ENCODE data around the gene TULP3.

DNA sequence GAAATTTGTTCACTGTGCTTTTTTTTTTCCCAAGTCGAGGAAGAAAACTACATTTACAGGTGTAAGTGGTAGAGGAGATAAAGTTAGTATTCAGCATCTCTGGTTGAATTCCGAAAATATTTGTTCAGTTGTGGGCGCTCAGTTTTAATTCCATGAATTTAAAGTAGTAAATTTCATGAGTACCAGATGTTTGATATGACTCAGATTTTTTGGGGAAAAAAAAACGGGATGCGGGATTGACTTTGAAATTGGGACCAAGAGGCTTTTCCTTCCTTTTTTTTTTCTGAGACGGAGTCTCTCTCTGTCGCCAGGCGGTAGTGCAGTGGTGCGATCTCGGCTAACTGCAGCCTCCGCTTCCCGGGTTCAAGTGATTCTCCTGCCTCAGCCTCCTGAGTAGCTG, 1.6 kb downstream of the TULP3 start:
- TF ChIP-seq, protein P1, sequence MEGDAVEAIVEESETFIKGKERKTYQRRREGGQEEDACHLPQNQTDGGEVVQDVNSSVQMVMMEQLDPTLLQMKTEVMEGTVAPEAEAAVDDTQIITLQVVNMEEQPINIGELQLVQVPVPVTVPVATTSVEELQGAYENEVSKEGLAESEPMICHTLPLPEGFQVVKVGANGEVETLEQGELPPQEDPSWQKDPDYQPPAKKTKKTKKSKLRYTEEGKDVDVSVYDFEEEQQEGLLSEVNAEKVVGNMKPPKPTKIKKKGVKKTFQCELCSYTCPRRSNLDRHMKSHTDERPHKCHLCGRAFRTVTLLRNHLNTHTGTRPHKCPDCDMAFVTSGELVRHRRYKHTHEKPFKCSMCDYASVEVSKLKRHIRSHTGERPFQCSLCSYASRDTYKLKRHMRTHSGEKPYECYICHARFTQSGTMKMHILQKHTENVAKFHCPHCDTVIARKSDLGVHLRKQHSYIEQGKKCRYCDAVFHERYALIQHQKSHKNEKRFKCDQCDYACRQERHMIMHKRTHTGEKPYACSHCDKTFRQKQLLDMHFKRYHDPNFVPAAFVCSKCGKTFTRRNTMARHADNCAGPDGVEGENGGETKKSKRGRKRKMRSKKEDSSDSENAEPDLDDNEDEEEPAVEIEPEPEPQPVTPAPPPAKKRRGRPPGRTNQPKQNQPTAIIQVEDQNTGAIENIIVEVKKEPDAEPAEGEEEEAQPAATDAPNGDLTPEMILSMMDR (IDR thresholded peaks at IDR 0.05), result no peak
- TF ChIP-seq POLR2A (IDR thresholded peaks at IDR 0.05) (no peak), EP300 (IDR thresholded peaks at IDR 0.05) (no peak)
